Epithelial cell of esophagus (primary cell): Measurements from ENCODE around the gene SMYD3.

ENCODE experiments used
- DNase-seq: peaks from one replicate; pipeline ENCODE4 v3.0.0; 2010; ENCODE audit warnings: low read depth
- H3K4me3 ChIP-seq: 2 replicates; pipeline ENCODE4 v1.5.1; 2011; ENCODE audit warnings: mild to moderate bottlenecking, low read length, control low read depth
- TF ChIP-seq, protein P1 (sequence below): IDR thresholded peaks from 2 replicates; pipeline ENCODE4 v1.5.1; 2011; ENCODE audit warnings: low read depth, mild to moderate bottlenecking, low read length, control low read depth, inconsistent platforms; ENCODE audit not compliant: insufficient read depth; ENCODE audit errors: missing control alignments

SMYD3 gene

DNA sequence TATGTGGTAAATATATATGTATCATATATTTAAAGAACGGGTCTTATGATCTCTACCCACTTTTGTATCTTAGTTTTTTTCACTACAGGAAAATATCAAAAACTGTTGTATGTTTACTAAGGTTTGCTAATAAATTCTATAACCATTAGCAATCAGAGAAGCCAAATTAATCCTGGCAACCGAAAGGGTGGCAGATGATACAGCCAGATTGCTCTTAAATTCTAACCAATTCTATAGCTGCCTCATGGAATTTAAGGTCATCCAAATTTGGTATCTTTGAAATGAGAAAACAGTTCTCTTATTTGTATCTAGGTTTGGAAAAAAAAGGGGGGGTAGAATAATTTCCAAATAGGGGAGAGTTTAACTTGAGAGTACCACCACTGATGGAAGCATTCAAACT is 591.2 kb downstream of the SMYD3 start:
- DNase-seq = no peak
- H3K4me3 ChIP-seq = no peak overlapping the region
- TF ChIP-seq, protein P1, sequence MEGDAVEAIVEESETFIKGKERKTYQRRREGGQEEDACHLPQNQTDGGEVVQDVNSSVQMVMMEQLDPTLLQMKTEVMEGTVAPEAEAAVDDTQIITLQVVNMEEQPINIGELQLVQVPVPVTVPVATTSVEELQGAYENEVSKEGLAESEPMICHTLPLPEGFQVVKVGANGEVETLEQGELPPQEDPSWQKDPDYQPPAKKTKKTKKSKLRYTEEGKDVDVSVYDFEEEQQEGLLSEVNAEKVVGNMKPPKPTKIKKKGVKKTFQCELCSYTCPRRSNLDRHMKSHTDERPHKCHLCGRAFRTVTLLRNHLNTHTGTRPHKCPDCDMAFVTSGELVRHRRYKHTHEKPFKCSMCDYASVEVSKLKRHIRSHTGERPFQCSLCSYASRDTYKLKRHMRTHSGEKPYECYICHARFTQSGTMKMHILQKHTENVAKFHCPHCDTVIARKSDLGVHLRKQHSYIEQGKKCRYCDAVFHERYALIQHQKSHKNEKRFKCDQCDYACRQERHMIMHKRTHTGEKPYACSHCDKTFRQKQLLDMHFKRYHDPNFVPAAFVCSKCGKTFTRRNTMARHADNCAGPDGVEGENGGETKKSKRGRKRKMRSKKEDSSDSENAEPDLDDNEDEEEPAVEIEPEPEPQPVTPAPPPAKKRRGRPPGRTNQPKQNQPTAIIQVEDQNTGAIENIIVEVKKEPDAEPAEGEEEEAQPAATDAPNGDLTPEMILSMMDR = no peak

DNA sequence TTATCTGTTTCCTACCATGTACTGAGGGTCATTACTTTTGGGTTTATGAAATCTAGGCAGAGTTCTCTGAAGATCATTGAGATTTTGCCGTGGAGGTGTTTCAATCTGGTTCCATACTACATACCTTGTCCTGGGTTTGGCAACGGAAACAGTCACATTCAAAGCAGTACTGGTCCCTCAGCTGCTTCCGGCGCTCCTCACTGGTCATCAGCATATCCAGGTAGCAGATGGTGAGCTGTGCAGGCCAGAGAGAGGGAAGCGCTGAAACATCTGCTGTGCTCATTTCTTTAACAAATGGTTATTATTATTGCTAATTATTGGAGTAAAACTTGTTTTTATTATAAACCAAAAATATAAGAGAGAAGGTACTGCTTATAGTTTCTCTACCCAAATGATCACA is 591.7 kb downstream of the SMYD3 start:
- TF ChIP-seq, protein P1 = no peak
- DNase-seq = no peak
- H3K4me3 ChIP-seq = no peak overlapping the region

DNA sequence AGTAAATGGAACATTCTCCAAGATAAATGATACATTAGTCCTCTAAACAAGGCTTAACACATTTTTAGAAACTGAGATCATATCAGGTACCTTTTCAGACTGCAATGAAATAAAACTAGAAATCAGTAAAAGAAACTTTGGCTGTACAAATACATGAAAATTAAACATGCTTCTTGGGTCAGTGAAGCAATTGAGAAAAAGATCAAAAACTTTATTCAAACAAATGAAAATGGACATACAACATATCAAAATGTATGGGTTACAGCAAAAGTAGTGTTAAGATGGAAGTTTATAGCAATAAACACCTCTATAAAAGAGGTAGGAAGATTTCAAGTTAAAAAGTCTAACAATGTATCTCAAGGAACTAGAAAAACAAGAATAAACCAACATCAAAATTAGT is 598.5 kb downstream of the SMYD3 start:
- DNase-seq = no peak
- TF ChIP-seq, protein P1 = no peak
- no peak overlapping the region for H3K4me3 ChIP-seq

DNA sequence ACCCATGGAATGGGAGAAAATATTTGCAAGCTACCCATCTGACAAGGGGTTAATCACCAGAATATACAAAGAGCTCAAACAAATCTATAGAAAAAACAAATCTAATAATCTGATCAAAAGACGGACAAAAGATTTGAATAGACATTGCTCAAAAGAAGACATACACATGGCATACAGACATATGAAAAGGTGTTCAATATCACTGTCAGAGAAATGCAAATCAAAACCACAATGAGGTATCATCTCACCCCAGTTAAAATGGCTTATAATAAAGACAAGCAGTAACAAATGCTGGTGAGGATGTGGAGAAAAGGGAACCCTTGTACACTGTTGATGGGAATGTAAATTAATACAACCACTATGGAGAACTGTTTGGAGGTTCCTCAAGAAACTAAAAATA is 600.9 kb downstream of the SMYD3 start:
- no peak overlapping the region for H3K4me3 ChIP-seq
- DNase-seq = no peak
- TF ChIP-seq, protein P1 = no peak

DNA sequence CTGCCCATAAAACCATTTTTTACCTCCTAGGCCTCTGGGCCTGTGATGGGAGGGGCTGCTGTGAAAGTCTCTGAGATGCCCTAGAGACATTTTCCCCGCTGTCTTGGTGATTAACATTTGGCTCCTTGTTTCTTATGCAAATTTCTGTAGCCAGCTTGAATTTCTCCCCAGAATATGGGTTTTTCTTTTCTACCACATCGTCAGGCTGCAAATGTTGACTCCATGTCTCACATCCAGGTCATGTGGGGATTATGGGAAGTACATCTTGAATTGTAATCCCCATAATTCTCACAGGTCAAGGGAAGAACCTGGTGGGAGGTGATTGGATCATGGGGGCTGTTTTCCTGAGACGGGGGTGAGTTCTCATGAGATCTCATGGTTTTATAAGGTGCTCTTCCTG is 603.2 kb downstream of the SMYD3 start:
- TF ChIP-seq, protein P1 = no peak
- no peak for DNase-seq
- no peak overlapping the region for H3K4me3 ChIP-seq

DNA sequence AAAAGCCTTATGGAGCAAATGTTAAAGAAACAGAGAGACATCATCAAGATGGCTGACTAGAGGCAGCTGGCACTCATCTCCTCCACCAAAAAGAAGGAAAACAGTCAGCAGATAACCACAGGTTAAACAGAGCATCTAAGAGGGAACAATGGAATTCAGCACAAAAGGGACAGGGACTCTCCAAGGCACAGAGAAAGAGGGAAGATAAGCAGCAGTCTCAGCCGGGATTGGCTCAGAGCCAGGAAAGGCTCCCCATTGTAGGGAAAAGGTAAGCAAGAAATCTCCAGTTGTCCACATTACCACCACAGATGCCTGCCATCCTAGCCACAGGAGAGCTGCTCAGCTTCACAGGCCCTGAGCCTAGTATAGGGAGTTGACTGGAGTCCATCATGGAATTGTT is 605.5 kb downstream of the SMYD3 start:
- TF ChIP-seq, protein P1 = no peak
- DNase-seq = no peak
- H3K4me3 ChIP-seq = no peak overlapping the region

DNA sequence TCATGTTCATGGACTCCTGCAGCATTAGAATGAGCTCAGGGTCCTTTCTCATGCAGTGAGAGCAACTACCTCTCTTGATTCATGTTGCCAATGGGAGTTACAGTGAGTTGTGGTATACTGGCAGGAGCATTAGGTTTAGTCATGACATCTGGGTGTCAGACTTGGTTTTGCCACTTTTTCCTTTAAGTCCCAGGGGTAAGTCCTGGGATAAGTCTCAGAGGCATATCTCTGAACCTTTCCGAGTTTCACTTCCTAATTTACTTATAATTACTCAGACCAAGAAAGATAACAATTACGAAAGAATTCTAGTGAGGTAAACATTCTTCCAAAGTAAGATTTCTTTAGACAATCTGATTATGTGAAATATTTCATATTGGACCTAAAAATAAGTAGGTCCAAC is 606.0 kb downstream of the SMYD3 start:
- DNase-seq = no peak
- H3K4me3 ChIP-seq = no peak overlapping the region
- TF ChIP-seq, protein P1 = no peak
